Endothelial cell of umbilical vein (primary cell): ENCODE data around the gene CCR7. TPM values are rescaled to one million over a fixed set of nuclear protein-coding genes. Genes with fewer than 3 reads are reported as not detected.

Experiments used
- BruUV-seq: library from RNA; stranded (reverse); fragments of 400-500 nt; replicated peaks from 2 replicates; lab custom pipeline; 2021; lab: Mats Ljungman, UMichigan
- CTCF ChIA-PET: fragments of 300-600, 350-600 bp; sonication (Branson Sonifier 250); formaldehyde crosslinking; loops from one replicate; lab custom pipeline; 2021; ENCODE audit warnings: antibody characterized with exemption, inconsistent platforms; lab: Charles Lee
- POLR2A ChIA-PET: fragments of 300-600, 350-600 bp; sonication (Branson Sonifier 250); formaldehyde crosslinking; loops from one replicate; lab custom pipeline; 2021; ENCODE audit warnings: antibody characterized with exemption, inconsistent platforms; lab: Charles Lee
- DNase-seq: peaks from one replicate; pipeline ENCODE4 v3.0.0-alpha.2; 2011; ENCODE audit warnings: low read depth, low spot score
- FAIRE-seq: peaks from 2 replicates; lab custom pipeline; 2011; peaks lifted over from hg19 to GRCh38; lab: Jason Lieb, UNC
- H2AFZ ChIP-seq: 2 replicates; pipeline ENCODE4 v1.6.0; 2012; ENCODE audit warnings: low read depth, low read length, control low read depth, inconsistent platforms
- H3K27ac ChIP-seq: 2 replicates; pipeline ENCODE4 v1.5.1; 2011; ENCODE audit warnings: low read depth, mild to moderate bottlenecking, control low read depth, low read length, moderate library complexity; ENCODE audit not compliant: insufficient read depth
- H3K27me3 ChIP-seq, 2 experiments: 2 replicates each; pipeline versions ENCODE4 v1.6.0 to v1.6.1; 2011; ENCODE audit warnings: low read length in 2 of 2, mixed read lengths in 1 of 2; ENCODE audit not compliant: control insufficient read depth in 2 of 2, insufficient read depth in 2 of 2
- H3K36me3 ChIP-seq, 2 experiments: 2 replicates in 1 of 2; 3 replicates in 1 of 2; pipeline ENCODE4 v1.5.1; 2011; ENCODE audit warnings: low read length in 2 of 2, mild to moderate bottlenecking in 1 of 2, moderate library complexity in 1 of 2; ENCODE audit not compliant: control insufficient read depth in 2 of 2, insufficient read depth in 2 of 2; ENCODE audit errors: extremely low read depth in 1 of 2
- H3K4me1 ChIP-seq: 3 replicates; pipeline ENCODE4 v1.5.1; 2011; ENCODE audit warnings: mild to moderate bottlenecking, low read length; ENCODE audit not compliant: control insufficient read depth, insufficient read depth; ENCODE audit errors: extremely low read depth
- H3K4me2 ChIP-seq: 2 replicates; pipeline ENCODE4 v1.6.1; 2011; ENCODE audit warnings: low read length, control low read depth, mixed read lengths; ENCODE audit not compliant: insufficient read depth
- H3K4me3 ChIP-seq, 3 experiments: fragments of 200-600 bp in 1 of 3; sonication (generic), shearing (Covaris generic) in 1 of 3; replicated peaks in 1 of 3; 2 replicates each; pipeline ENCODE4 v1.5.1; 2011 to 2016; ENCODE audit warnings: control low read depth in 3 of 3, low read length in 3 of 3, mild to moderate bottlenecking in 2 of 3, inconsistent platforms in 1 of 3, low read depth in 1 of 3, moderate library complexity in 1 of 3; ENCODE audit not compliant: insufficient read depth in 1 of 3
- H3K79me2 ChIP-seq: 2 replicates; pipeline ENCODE4 v1.6.0; 2012; ENCODE audit warnings: low read length, inconsistent platforms; ENCODE audit not compliant: control insufficient read depth, insufficient read depth
- H3K9ac ChIP-seq: replicated peaks from 2 replicates; pipeline ENCODE3; 2011; ENCODE audit warnings: low read length, control low read depth; ENCODE audit not compliant: insufficient read depth; ENCODE audit errors: extremely low read depth
- H3K9me1 ChIP-seq: replicated peaks from 3 replicates; pipeline ENCODE4 v1.6.0; 2011; ENCODE audit warnings: mild to moderate bottlenecking, low read length; ENCODE audit not compliant: control insufficient read depth, insufficient read depth; ENCODE audit errors: extremely low read depth
- H3K9me3 ChIP-seq: replicated peaks from 2 replicates; pipeline ENCODE4 v1.5.1; 2012; ENCODE audit warnings: low read length, inconsistent platforms; ENCODE audit not compliant: control insufficient read depth, insufficient read depth
- H4K20me1 ChIP-seq: replicated peaks from 2 replicates; pipeline ENCODE3; 2011; ENCODE audit warnings: mild to moderate bottlenecking, low read length; ENCODE audit not compliant: control insufficient read depth, insufficient read depth; ENCODE audit errors: extremely low read depth
- EZH2 ChIP-seq: IDR thresholded peaks from 2 replicates; pipeline ENCODE4 v1.6.1; 2012; ENCODE audit warnings: borderline replicate concordance, low read depth, mild to moderate bottlenecking, moderate library complexity, low read length, inconsistent platforms; ENCODE audit not compliant: severe bottlenecking
- FOS ChIP-seq: IDR thresholded peaks from 2 replicates; pipeline ENCODE4 v1.6.1; 2011; ENCODE audit warnings: mild to moderate bottlenecking, low read length, moderate library complexity, borderline replicate concordance; ENCODE audit not compliant: insufficient read depth
- GATA2 ChIP-seq: IDR thresholded peaks from 2 replicates; pipeline ENCODE4 v1.7.0; 2011; ENCODE audit warnings: low read depth, mild to moderate bottlenecking, moderate library complexity, mixed read lengths, low read length; ENCODE audit not compliant: insufficient read length, insufficient read depth
- JUN ChIP-seq: IDR thresholded peaks from 2 replicates; pipeline ENCODE4 v1.6.1; 2011; ENCODE audit warnings: borderline replicate concordance, low read depth; ENCODE audit not compliant: insufficient read length, insufficient read depth
- MAX ChIP-seq: IDR thresholded peaks from 2 replicates; pipeline ENCODE4 v1.6.1; 2011; ENCODE audit not compliant: insufficient read depth, insufficient read length
- MYC ChIP-seq: IDR thresholded peaks from one replicate; pipeline ENCODE4 v1.6.1; 2011; ENCODE audit warnings: mild to moderate bottlenecking, low read depth, low read length
- POLR2A ChIP-seq: IDR thresholded peaks from 2 replicates; pipeline ENCODE4 v1.6.1; 2012; ENCODE audit warnings: low read depth, mild to moderate bottlenecking, control low read depth, low read length
- POLR2AphosphoS5 ChIP-seq: IDR thresholded peaks from 2 replicates; pipeline ENCODE4 v1.6.1; 2012; ENCODE audit warnings: low read depth, mild to moderate bottlenecking, control low read depth, low read length, moderate library complexity; ENCODE audit not compliant: insufficient read depth
- dilution Hi-C: fragments of 300-500 bp; cut with MboI; formaldehyde crosslinking; loops from one replicate; pipeline ENCODE4 v1.15.0; 2019; ENCODE audit warnings: low sequenced_read_pairs; ENCODE audit not compliant: extremely low pct_ligation_motif_present
- intact Hi-C: fragments of 100-400 bp; cut with micrococcal nuclease; formaldehyde crosslinking; loops from one replicate; pipeline ENCODE4 v1.10.0; 2022
- polyA plus RNA-seq, 4 experiments: library from polyadenylated mRNA; depleted of rRNA in 3 of 4; stranded (reverse) in 3 of 4; unstranded in 1 of 4; fragments of >200 nt; gene quantifications; 2 replicates each; pipeline versions ENCODE4 v1.2.1 to v1.2.3, GENCODE V29; 2011 to 2012; ENCODE audit warnings: missing spikeins in 1 of 4
- total RNA-seq: library from RNA; stranded (reverse); gene quantifications from 2 replicates; pipeline ENCODE4 v1.2.3, GENCODE V29; 2021
- TF ChIP-seq, protein P1 (sequence below), 2 donors: IDR thresholded peaks; 1 replicate in 1 of 2; 2 replicates in 1 of 2; pipeline ENCODE4 v1.5.1; 2011; ENCODE audit warnings: low read length in 2 of 2, mild to moderate bottlenecking in 2 of 2, moderate library complexity in 2 of 2, control low read depth in 1 of 2, inconsistent platforms in 1 of 2, low read depth in 1 of 2; ENCODE audit not compliant: insufficient read depth in 1 of 2; ENCODE audit errors: extremely low read depth in 1 of 2

The CCR7 gene
- total and polyA plus RNA-seq, 2 donors (not counting 3 experiments of a cell fraction or from before 2014, with no cell fraction given): 0.18 TPM; not detected in 1

DNA sequence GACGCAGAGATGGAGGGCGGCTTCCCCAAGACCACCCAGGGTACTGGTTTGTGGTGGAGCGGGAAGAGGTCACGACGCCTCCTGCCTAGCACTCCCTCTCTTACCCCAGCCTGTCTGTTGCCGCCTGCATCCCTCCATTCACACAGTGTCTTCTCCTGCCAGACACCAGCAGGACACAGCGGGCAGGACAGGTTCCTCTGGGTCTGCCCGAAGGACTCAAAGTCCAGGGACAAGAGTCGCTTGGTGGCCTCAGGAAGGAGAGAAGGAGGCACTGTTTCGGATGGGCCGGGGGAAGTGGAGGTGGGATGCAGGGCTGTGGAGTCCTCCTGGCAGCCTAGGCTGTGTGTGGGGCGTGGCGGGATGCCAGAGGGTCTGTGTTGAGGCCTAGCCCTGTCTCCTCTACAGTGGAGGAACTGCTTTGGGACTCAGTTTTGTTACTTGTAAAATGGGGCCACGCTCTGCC is 44.2 kb downstream of the CCR7 start:
- Histone ChIP-seq H3K9ac (no peak overlapping the region), H3K9me3 (no peaks in the 10 kb centered on the region), H3K4me3 (no peak overlapping the region), H3K27me3 (peaks cover 16 to 28% of the 10 kb centered on the region in 2 experiments), H3K27ac (no peak overlapping the region), H3K4me1 (peaks cover 7% of the 10 kb centered on the region), H2AFZ (peak overlapping the region; percentile 9), H4K20me1 (no peaks in the 10 kb centered on the region), H3K4me2 (no peak overlapping the region), H3K36me3 (no peaks in the 10 kb centered on the region), H3K9me1 (no peaks in the 10 kb centered on the region), H3K79me2 (no peaks in the 10 kb centered on the region)
- TF ChIP-seq MYC (no peak), JUN (no peak), POLR2A (no peak), MAX (no peak), EZH2 (no peak), POLR2AphosphoS5 (no peak), FOS (no peak), GATA2 (no peak)
- TF ChIP-seq, protein P1, sequence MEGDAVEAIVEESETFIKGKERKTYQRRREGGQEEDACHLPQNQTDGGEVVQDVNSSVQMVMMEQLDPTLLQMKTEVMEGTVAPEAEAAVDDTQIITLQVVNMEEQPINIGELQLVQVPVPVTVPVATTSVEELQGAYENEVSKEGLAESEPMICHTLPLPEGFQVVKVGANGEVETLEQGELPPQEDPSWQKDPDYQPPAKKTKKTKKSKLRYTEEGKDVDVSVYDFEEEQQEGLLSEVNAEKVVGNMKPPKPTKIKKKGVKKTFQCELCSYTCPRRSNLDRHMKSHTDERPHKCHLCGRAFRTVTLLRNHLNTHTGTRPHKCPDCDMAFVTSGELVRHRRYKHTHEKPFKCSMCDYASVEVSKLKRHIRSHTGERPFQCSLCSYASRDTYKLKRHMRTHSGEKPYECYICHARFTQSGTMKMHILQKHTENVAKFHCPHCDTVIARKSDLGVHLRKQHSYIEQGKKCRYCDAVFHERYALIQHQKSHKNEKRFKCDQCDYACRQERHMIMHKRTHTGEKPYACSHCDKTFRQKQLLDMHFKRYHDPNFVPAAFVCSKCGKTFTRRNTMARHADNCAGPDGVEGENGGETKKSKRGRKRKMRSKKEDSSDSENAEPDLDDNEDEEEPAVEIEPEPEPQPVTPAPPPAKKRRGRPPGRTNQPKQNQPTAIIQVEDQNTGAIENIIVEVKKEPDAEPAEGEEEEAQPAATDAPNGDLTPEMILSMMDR (IDR thresholded peaks at IDR 0.05; ENCODE audit: extremely low read depth in 1 of 2, insufficient read depth in 1 of 2, low read depth in 1 of 2, low read length in 2 of 2): no peak
- ChIA-PET POLR2A (no interaction called here), CTCF (interaction anchor here (1.0 to 3.0 kb wide), 2 partner anchors 12 to 45 kb away, joined by 7 to 15 read pairs; no protein-coding TSS in a partner anchor)
- BruUV-seq: no TSS peak
- intact Hi-C loops (no loop called here), dilution Hi-C loops (no loop called here)
- FAIRE-seq (no peak), DNase-seq (no peak)
